NT2/D1 (cell line): ENCODE measurements around the gene RNGTT.

Source experiments
- SUZ12 ChIP-seq: IDR thresholded peaks from 2 replicates; pipeline ENCODE4 v1.6.1; 2011; ENCODE audit not compliant: insufficient read length, insufficient read depth; ENCODE audit errors: extremely low read depth
- YY1 ChIP-seq: IDR thresholded peaks from 2 replicates; pipeline ENCODE4 v1.6.1; 2011; ENCODE audit not compliant: insufficient read length, insufficient read depth
- ZNF274 ChIP-seq: IDR thresholded peaks from 2 replicates; pipeline ENCODE4 v1.6.1; 2011; ENCODE audit warnings: mild to moderate bottlenecking, low read depth, low read length

- no peak for TF ChIP-seq SUZ12
- no peak for TF ChIP-seq ZNF274
- no peak for TF ChIP-seq YY1
These were observed 98.1 kb downstream of the RNGTT start for GRCh38 chr6:88865275-88865674.
